GM23338 (cell line): Measurements from ENCODE around the gene MALSU1. TPM values are rescaled to one million over a fixed set of nuclear protein-coding genes. Genes with fewer than 3 reads are reported as not detected.

ENCODE experiments used
- CREB1 ChIP-seq: fragments of 250-450 bp; sonication (Bioruptor Pico); IDR thresholded peaks from 2 replicates; pipeline ENCODE4 v1.5.0; 2020; ENCODE audit warnings: low read depth, mild to moderate bottlenecking, moderate library complexity
- CTCF ChIP-seq, 2 experiments: fragments of 200-600 bp in 1 of 2; sonication (generic) in 1 of 2; conservative IDR thresholded peaks; 2 replicates each; pipeline versions ENCODE4 v1.5.1 to v1.6.1; 2016 to 2017; ENCODE audit warnings: antibody characterized with exemption in 2 of 2, low read depth in 2 of 2, mild to moderate bottlenecking in 2 of 2, moderate library complexity in 1 of 2
- NANOG ChIP-seq: IDR thresholded peaks from 2 replicates; pipeline ENCODE4 v1.6.1; 2016; ENCODE audit warnings: antibody characterized with exemption, borderline replicate concordance
- POLR2AphosphoS5 ChIP-seq: IDR thresholded peaks from 2 replicates; pipeline ENCODE4 v1.6.1; 2016; ENCODE audit warnings: antibody characterized with exemption, low read depth
- REST ChIP-seq: IDR thresholded peaks from one replicate; pipeline ENCODE4 v1.6.1; 2018; ENCODE audit warnings: antibody characterized with exemption; ENCODE audit not compliant: unreplicated experiment
- ZNF331 ChIP-seq: fragments of 250-450 bp; sonication (Bioruptor Pico); IDR thresholded peaks from 2 replicates; pipeline ENCODE4 v1.5.0; 2020; ENCODE audit warnings: low read depth, mild to moderate bottlenecking, moderate library complexity
- polyA plus RNA-seq: library from polyadenylated mRNA; unstranded; fragments of >200 nt; fragmentation: Nextera tagmentation; extraction: Ambion mirVana; gene quantifications from 2 replicates; pipeline ENCODE4 v1.2.1, GENCODE V29; 2016
- total RNA-seq: library from RNA; depleted of rRNA; stranded (reverse); fragments of >200 nt; shearing (Covaris generic); gene quantifications from 2 replicates; pipeline ENCODE4 v1.2.3, GENCODE V29; 2014
- TF ChIP-seq, protein P1 (sequence below): fragments of 250-450 bp; sonication (Bioruptor Pico); IDR thresholded peaks from 2 replicates; pipeline ENCODE4 v1.5.0; 2020; ENCODE audit warnings: mild to moderate bottlenecking, moderate library complexity

MALSU1 gene
- total and polyA plus RNA-seq, 2 experiments from 2014 or later, result 96.8 to 209 TPM

DNA sequence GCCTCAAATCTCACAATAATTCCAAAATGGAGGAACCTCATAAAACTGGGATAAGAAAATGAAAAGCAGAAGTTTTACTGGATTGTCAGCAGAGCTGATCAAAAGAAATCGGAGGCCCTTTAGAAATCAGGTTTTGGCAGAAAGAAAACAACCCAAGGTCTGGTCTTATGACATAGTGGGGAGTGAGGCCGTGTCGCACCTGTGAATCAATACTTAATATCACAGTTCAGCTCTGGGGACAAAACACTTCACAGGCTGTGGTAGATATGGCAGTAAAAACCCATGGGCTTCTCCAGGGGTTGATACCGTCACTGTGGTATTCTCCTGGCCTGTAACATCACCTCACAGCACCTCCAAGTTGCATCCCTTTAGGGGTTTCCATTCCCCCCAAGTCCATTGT, 6.5 kb upstream of the MALSU1 start (continued):
- TF ChIP-seq, protein P1, sequence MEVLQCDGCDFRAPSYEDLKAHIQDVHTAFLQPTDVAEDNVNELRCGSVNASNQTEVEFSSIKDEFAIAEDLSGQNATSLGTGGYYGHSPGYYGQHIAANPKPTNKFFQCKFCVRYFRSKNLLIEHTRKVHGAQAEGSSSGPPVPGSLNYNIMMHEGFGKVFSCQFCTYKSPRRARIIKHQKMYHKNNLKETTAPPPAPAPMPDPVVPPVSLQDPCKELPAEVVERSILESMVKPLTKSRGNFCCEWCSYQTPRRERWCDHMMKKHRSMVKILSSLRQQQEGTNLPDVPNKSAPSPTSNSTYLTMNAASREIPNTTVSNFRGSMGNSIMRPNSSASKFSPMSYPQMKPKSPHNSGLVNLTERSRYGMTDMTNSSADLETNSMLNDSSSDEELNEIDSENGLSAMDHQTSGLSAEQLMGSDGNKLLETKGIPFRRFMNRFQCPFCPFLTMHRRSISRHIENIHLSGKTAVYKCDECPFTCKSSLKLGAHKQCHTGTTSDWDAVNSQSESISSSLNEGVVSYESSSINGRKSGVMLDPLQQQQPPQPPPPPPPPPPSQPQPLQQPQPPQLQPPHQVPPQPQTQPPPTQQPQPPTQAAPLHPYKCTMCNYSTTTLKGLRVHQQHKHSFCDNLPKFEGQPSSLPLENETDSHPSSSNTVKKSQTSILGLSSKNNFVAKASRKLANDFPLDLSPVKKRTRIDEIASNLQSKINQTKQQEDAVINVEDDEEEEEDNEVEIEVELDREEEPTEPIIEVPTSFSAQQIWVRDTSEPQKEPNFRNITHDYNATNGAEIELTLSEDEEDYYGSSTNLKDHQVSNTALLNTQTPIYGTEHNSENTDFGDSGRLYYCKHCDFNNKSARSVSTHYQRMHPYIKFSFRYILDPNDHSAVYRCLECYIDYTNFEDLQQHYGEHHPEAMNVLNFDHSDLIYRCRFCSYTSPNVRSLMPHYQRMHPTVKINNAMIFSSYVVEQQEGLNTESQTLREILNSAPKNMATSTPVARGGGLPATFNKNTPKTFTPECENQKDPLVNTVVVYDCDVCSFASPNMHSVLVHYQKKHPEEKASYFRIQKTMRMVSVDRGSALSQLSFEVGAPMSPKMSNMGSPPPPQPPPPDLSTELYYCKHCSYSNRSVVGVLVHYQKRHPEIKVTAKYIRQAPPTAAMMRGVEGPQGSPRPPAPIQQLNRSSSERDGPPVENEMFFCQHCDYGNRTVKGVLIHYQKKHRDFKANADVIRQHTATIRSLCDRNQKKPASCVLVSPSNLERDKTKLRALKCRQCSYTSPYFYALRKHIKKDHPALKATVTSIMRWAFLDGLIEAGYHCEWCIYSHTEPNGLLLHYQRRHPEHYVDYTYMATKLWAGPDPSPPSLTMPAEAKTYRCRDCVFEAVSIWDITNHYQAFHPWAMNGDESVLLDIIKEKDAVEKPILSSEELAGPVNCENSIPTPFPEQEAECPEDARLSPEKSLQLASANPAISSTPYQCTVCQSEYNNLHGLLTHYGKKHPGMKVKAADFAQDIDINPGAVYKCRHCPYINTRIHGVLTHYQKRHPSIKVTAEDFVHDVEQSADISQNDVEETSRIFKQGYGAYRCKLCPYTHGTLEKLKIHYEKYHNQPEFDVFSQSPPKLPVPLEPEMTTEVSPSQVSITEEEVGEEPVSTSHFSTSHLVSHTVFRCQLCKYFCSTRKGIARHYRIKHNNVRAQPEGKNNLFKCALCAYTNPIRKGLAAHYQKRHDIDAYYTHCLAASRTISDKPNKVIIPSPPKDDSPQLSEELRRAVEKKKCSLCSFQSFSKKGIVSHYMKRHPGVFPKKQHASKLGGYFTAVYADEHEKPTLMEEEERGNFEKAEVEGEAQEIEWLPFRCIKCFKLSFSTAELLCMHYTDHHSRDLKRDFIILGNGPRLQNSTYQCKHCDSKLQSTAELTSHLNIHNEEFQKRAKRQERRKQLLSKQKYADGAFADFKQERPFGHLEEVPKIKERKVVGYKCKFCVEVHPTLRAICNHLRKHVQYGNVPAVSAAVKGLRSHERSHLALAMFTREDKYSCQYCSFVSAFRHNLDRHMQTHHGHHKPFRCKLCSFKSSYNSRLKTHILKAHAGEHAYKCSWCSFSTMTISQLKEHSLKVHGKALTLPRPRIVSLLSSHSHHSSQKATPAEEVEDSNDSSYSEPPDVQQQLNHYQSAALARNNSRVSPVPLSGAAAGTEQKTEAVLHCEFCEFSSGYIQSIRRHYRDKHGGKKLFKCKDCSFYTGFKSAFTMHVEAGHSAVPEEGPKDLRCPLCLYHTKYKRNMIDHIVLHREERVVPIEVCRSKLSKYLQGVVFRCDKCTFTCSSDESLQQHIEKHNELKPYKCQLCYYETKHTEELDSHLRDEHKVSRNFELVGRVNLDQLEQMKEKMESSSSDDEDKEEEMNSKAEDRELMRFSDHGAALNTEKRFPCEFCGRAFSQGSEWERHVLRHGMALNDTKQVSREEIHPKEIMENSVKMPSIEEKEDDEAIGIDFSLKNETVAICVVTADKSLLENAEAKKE, result no peak
- TF ChIP-seq CREB1 (CRISPR knock-in tag) (no peak), ZNF331 (CRISPR knock-in tag) (no peak), POLR2AphosphoS5 (no peak), CTCF (conservative IDR thresholded peaks at IDR 0.05; ENCODE audit: low read depth in 2 of 2) (no peak), REST (no peak), NANOG (no peak)
